Esophagus (tissue), 2 donors: Measurements from ENCODE around the gene ANXA8L1. TPM values are rescaled to one million over a fixed set of nuclear protein-coding genes. Genes with fewer than 3 reads are reported as not detected.
"Not testable (repeated sequence)": the region's sequence is repeated elsewhere in the genome, so short reads cannot be mapped to it uniquely, and the experiment has no call there.

ENCODE experiments used
- H3K27ac ChIP-seq, 2 donors: one replicate each; pipeline ENCODE4 v1.5.1; 2013; ENCODE audit warnings: low read depth in 2 of 2, mild to moderate bottlenecking in 2 of 2, inconsistent platforms in 1 of 2, low read length in 1 of 2, moderate library complexity in 1 of 2
- H3K27me3 ChIP-seq, 2 donors: one replicate each; pipeline ENCODE4 v1.6.1; 2013; ENCODE audit warnings: low read length in 2 of 2, control low read depth in 1 of 2, mild to moderate bottlenecking in 1 of 2; ENCODE audit not compliant: insufficient read depth in 2 of 2, control insufficient read depth in 1 of 2
- H3K36me3 ChIP-seq, 2 donors: one replicate each; pipeline ENCODE4 v1.6.1; 2013; ENCODE audit warnings: low read length in 1 of 2; ENCODE audit not compliant: control insufficient read depth in 2 of 2, insufficient read depth in 2 of 2
- H3K4me1 ChIP-seq, 2 donors: one replicate each; pipeline ENCODE4 v1.6.1; 2013; ENCODE audit warnings: low read length in 1 of 2; ENCODE audit not compliant: control insufficient read depth in 2 of 2, insufficient read depth in 2 of 2
- H3K4me3 ChIP-seq, 2 donors: one replicate each; pipeline ENCODE4 v1.5.1; 2013; ENCODE audit warnings: low read length in 2 of 2, mild to moderate bottlenecking in 2 of 2, low read depth in 1 of 2, moderate library complexity in 1 of 2
- H3K9me3 ChIP-seq, 2 donors: one replicate each; pipeline ENCODE4 v1.6.1; 2013; ENCODE audit warnings: mild to moderate bottlenecking in 2 of 2, low read depth in 1 of 2, low read length in 1 of 2, moderate library complexity in 1 of 2; ENCODE audit not compliant: control insufficient read depth in 2 of 2, insufficient read depth in 1 of 2
- WGBS, 2 donors: extraction: QIAGEN DNeasy Blood & Tissue Kit; methylation state at CpG; one replicate each; pipeline ENCODE4 v1.1.7; 2013; 5-methylcytosine and 5-hydroxymethylcytosine counted together
- polyA plus RNA-seq, 2 donors: library from polyadenylated mRNA; stranded (reverse); fragments of 200-250 nt; gene quantifications; one replicate each; pipeline ENCODE4 v1.2.3, GENCODE V29; 2013
- donor health status: healthy with polysubstance abuse.
- donor health status: Bipolar disorder and iron deficiency.

Gene ANXA8L1, protein sequence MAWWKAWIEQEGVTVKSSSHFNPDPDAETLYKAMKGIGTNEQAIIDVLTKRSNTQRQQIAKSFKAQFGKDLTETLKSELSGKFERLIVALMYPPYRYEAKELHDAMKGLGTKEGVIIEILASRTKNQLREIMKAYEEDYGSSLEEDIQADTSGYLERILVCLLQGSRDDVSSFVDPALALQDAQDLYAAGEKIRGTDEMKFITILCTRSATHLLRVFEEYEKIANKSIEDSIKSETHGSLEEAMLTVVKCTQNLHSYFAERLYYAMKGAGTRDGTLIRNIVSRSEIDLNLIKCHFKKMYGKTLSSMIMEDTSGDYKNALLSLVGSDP
- 100 to 1,000 TPM; 180 to 279 TPM for polyA plus RNA-seq

DNA sequence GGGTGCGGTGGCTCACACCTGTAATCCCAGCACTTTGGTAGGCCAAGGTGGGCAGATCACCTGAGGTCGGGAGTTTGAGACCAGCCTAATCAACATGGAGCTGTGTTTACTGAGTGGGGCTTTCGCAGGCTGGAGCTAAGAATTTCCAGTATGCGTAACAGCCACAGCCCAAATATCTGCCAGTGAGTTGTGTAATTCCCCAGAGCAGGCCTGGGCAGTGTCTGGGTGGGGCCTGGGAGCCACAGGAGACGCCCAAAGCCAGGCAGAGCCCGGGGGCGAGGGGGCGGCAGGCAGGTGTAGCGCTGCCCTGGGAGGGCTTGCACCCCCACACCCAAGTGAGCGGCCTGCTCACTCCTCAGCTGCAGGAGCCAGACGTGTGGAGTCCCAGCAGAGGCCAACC, at the start of gene ANXA8L1:
ANXA8L1 (plus strand) TSS at position 371 of the 400 bp plus-strand sequence. CDS start 76 bp downstream, outside the sequence.
- H3K27ac ChIP-seq: peak within 1 kb of the TSS in 1 of 2 donors; percentile 64
- not testable (repeated sequence) for H3K36me3 ChIP-seq, H3K4me3 ChIP-seq, H3K9me3 ChIP-seq, H3K4me1 ChIP-seq, H3K27me3 ChIP-seq
- 44 to 78% methylated on average over 3 to 5 of the region's 11 CpGs for WGBS, 2 donors

DNA sequence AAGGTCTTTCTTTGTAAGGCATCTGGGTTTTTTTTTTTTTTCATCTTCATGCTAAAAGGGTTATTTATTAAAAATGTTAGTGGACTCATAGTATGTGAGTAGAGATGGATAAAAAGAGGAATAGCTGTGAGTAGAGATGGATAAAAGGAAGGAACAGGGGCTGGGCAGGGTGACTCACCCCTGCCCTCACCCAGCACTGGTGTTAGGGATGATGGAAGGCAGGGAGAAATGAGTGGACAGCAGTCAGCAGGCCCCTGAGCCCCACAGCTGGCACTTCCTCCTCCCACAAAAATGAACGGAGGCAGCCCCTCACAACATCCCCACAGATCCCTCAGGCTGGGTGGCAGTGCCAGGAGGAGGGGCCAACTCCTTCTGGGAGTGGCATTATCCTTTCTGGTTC, 49.5 kb upstream of the ANXA8L1 start:
- 42% methylated on average over 1 of the region's 1 CpG; no CpG with 5 or more reads in 1 of the 2 donors for WGBS, 2 donors
- Histone ChIP-seq H3K27ac (no peak overlapping the region), H3K9me3 (no peaks in the 10 kb centered on the region), H3K36me3 (no peaks in the 10 kb centered on the region), H3K27me3 (no peaks in the 10 kb centered on the region), H3K4me1 (no peaks in the 10 kb centered on the region), H3K4me3 (no peak overlapping the region)

DNA sequence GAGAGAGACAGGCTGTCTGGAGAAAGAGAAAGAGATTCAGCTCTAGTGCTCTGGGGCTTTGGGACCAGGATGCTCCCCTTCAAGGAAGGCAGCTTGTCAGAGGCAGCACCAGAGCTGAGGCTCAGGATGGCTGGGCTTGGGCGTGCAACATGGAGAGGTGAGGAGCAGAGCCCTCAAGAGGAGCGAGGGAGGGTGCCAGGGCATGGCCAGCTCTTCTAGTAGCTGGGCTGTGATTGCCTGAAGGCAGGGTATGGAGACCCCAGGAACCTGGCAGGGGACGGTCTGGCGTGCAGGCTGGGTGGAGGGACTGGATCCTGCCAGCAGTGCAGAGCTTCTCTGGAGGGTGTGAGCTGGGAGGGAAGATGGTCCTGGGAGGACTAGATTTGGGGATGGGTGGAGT, 48.6 kb upstream of the ANXA8L1 start:
- H3K27ac ChIP-seq: no peak overlapping the region
- H3K4me1 ChIP-seq: no peaks in the 10 kb centered on the region
- 92 to 94% methylated on average over 4 of the region's 4 CpGs for WGBS, 2 donors
- H3K9me3 ChIP-seq: no peaks in the 10 kb centered on the region
- no peak overlapping the region for H3K4me3 ChIP-seq
- no peaks in the 10 kb centered on the region for H3K27me3 ChIP-seq
- H3K36me3 ChIP-seq: no peaks in the 10 kb centered on the region

DNA sequence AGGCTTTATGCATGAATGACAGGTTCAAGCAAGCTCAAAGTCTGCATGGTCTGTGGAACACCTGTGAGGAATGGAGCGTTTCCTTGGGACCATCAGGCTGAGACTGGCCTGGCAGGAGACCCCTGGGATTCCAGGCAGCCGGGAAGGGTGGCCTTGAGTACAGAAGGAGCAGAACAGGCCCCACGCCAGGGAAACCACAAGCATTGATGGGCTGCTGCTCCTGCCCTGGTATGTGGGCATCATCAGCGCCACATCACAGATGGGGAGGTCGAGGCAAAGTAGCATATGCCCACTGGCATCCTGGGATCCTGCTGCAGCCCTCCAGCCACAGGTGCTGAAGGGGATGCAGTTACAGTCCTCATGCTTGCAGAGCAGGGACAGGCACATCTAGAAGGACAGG, 47.9 kb upstream of the ANXA8L1 start:
- no peaks in the 10 kb centered on the region for H3K27me3 ChIP-seq
- no peaks in the 10 kb centered on the region for H3K36me3 ChIP-seq
- no peak overlapping the region for H3K4me3 ChIP-seq
- H3K4me1 ChIP-seq: no peaks in the 10 kb centered on the region
- H3K27ac ChIP-seq: no peak overlapping the region
- H3K9me3 ChIP-seq: no peaks in the 10 kb centered on the region
- 77 to 85% methylated on average over 5 of the region's 5 CpGs for WGBS, 2 donors

DNA sequence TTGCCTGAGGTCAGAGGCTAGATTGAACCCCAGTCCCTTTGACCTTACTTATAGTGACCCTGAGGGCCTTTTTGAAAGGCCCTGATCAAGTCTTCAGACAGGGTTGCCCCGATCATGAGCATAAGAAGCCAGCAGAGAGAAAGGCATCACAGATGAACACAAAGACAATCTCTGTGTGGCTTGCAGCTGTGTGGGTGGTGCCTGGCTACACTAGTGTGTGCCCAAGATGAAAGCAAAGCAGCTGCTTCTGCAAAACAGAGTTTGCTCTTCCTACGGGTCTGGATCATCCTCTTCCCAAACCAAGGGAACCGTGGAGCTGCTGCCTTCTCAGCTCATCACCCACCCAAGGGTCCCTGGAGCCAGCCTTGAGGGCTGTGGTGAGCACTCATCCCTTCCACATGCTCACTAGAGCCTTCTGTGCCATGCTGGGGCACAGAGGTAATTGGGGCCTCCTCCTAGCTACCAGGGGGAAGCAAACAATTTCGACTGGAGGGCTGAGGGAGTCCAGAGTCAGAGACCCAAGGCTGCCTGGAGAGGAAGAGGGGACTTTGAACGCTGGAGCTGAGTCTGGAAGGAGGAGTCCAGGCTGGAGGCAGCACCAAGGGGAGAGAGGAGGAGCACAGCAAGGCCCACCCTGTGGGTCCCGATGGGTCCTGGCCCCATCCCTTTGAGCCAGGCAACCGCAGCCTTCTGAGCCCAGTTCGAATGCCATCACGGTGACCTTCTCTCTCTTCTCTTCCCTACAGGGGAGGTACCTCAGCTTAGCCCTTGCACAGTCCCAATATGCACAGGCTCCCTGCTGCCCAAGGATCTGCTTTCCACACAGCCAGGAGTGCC, 46.5 kb upstream of the ANXA8L1 start:
- 70 to 75% methylated on average over 9 of the region's 9 CpGs for WGBS, 2 donors

DNA sequence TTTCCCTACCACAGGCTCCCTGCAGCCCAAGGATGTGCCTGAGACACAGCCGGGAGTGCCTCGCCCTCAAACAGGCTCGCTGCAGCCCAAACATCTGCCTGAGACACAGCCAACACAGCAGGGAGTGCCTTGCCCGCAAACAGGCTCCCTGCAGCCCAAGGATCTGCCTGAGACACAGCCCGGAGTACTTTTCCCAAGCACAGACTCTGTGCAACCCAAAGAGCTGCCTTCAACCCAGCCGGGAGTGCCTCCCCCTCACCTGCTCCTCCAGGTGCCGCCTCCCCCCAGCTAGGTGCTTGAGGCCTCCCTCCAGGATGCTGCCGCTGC, 45.9 kb upstream of the ANXA8L1 start:
- Histone ChIP-seq H3K9me3 (no peaks in the 10 kb centered on the region), H3K27ac (no peak overlapping the region), H3K4me3 (no peak overlapping the region), H3K4me1 (no peaks in the 10 kb centered on the region), H3K36me3 (no peaks in the 10 kb centered on the region), H3K27me3 (no peaks in the 10 kb centered on the region)
- WGBS, 2 donors: 49 to 56% methylated on average over 8 of the region's 8 CpGs

More for the DNA sequence above, 46.5 kb upstream of the ANXA8L1 start:
- H3K4me3 ChIP-seq: no peak overlapping the region
- no peak overlapping the region for H3K27ac ChIP-seq
- no peaks in the 10 kb centered on the region for H3K36me3 ChIP-seq
- H3K9me3 ChIP-seq: no peaks in the 10 kb centered on the region
- no peaks in the 10 kb centered on the region for H3K4me1 ChIP-seq
- no peaks in the 10 kb centered on the region for H3K27me3 ChIP-seq

DNA sequence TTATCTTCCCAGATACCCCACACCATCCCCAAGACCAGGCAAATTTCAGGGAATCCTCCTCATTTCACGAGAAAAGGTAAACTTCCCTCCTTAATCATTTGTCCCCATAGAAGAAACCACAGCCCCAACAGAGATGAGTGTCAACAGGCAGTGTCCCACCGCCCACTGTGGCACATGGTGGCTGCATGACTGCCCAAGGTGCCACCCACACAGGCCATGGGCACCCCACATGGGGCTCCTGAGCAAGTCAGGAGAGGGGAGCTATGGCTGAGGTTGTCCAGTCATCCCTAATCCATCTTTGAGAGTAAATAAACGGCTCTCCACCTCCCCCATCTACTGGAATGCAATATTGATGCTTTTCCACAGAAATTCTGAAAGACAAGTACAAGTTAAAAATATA, 44.7 kb upstream of the ANXA8L1 start:
- H3K36me3 ChIP-seq: no peaks in the 10 kb centered on the region
- 73 to 78% methylated on average over 3 of the region's 3 CpGs for WGBS, 2 donors
- no peaks in the 10 kb centered on the region for H3K4me1 ChIP-seq
- H3K27ac ChIP-seq: no peak overlapping the region
- H3K27me3 ChIP-seq: no peaks in the 10 kb centered on the region
- H3K4me3 ChIP-seq: no peak overlapping the region
- no peaks in the 10 kb centered on the region for H3K9me3 ChIP-seq

DNA sequence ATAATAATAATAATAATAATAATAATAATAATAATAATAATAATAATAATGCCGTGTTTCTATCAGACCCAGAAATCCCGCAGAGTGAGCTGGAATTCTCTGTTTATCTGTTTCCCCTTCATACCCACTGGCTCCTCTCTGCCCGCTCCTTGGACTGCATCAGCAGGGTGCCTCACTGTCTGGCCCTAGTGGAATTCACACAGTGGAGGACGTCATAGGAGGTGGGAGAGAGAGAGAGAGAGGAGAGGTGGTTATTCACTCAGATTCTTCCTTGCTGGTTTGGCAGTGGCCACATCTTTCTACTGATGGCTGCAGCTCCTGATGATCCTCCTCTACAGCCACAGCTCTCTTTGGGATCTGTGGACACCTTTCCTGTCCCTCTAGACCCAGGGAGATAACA, 10.1 kb upstream of the ANXA8L1 start:
- H3K9me3 ChIP-seq, H3K4me3 ChIP-seq, H3K36me3 ChIP-seq, H3K27me3 ChIP-seq, H3K4me1 ChIP-seq, H3K27ac ChIP-seq: not testable (repeated sequence)
- 53 to 83% methylated on average over 2 to 3 of the region's 4 CpGs for WGBS, 2 donors

DNA sequence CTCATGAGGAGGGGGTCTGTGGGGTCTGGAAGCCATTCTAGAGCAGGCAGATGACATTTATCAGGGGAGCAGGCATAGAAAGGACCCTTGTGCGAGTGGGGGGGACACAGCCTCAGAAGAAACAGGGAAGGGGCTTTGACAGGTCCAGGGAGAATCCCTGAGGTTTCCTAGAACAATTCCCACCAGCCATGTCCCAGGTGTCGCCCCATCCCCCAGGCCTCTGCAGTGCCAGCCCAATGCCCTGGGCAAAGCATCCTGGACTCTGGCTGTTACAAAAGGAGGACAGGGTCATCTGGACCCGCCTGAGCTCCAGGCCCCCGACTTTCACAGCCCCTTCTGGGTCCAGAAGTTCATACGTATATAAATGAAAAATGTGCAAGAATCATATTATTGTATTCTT, 8.4 kb upstream of the ANXA8L1 start:
- 81% methylated on average over 2 of the region's 5 CpGs; no CpG with 5 or more reads in 1 of the 2 donors for WGBS, 2 donors
- H3K27me3 ChIP-seq, H3K4me1 ChIP-seq, H3K36me3 ChIP-seq, H3K4me3 ChIP-seq, H3K27ac ChIP-seq, H3K9me3 ChIP-seq: not testable (repeated sequence)
